Upper lobe of left lung (tissue), 6 donors: ENCODE data around the gene ARNT2. TPM values are rescaled to one million over a fixed set of nuclear protein-coding genes. Genes with fewer than 3 reads are reported as not detected.

Source experiments
- ATAC-seq, 2 donors: fragments of 200-7000 bp; cut with Tn5 transposase; one replicate each; pipeline ENCODE4 v1.9.1; 2022; ENCODE audit warnings: mild to moderate bottlenecking in 2 of 2, moderate library complexity in 2 of 2; ENCODE audit not compliant: low FRiP score in 2 of 2
- DNase-seq, 2 donors: peaks; one replicate each; pipeline ENCODE4 v3.0.0-alpha.2; 2019 to 2020
- H3K27ac ChIP-seq, 4 donors: fragments of 200-600 bp; sonication (generic); one replicate each; pipeline ENCODE4 v1.5.1; 2016 to 2019
- H3K27me3 ChIP-seq, 4 donors: fragments of 200-600 bp; sonication (generic); one replicate each; pipeline ENCODE4 v1.5.1; 2017 to 2019
- H3K36me3 ChIP-seq, 4 donors: fragments of 200-600 bp; sonication (generic); one replicate each; pipeline ENCODE4 v1.5.1; 2016 to 2019
- H3K4me1 ChIP-seq, 4 donors: fragments of 200-600 bp; sonication (generic); one replicate each; pipeline ENCODE4 v1.5.1; 2018 to 2019
- H3K4me3 ChIP-seq, 4 donors: fragments of 200-600 bp; sonication (generic); one replicate each; pipeline ENCODE4 v1.5.1; 2017 to 2019; ENCODE audit warnings: mild to moderate bottlenecking in 2 of 4, moderate library complexity in 1 of 4
- H3K9me3 ChIP-seq, 4 donors: fragments of 200-600 bp; sonication (generic); one replicate each; pipeline ENCODE4 v1.5.1; 2018 to 2019
- CTCF ChIP-seq, 6 experiments: fragments of 450-650 bp in 4 of 6; fragments of 200-600 bp in 2 of 6; sonication (generic) in 2 of 6; IDR thresholded peaks; one replicate each; pipeline ENCODE4 v1.5.1; 2016 to 2019; ENCODE audit warnings: antibody characterized with exemption in 6 of 6
- EP300 ChIP-seq, 4 donors: sonication (generic); formaldehyde crosslinking; IDR thresholded peaks; one replicate each; pipeline ENCODE4 v1.5.1; 2017; ENCODE audit warnings: antibody characterized with exemption in 4 of 4, control low read depth in 2 of 4
- POLR2A ChIP-seq, 4 donors: fragments of 450-650 bp; IDR thresholded peaks; one replicate each; pipeline ENCODE4 v1.5.1; 2016 to 2017; ENCODE audit warnings: antibody characterized with exemption in 4 of 4, mild to moderate bottlenecking in 2 of 4
- POLR2AphosphoS5 ChIP-seq, 2 donors: sonication (generic); formaldehyde crosslinking; IDR thresholded peaks; one replicate each; pipeline ENCODE4 v1.5.1; 2017; ENCODE audit warnings: antibody characterized with exemption in 2 of 2
- WGBS, 2 donors: methylation state at CpG; one replicate each; pipeline ENCODE4 v1.1.5; 2017 to 2018; 5-methylcytosine and 5-hydroxymethylcytosine counted together
- total RNA-seq, 6 donors: library from RNA; depleted of rRNA in 4 of 6; stranded (reverse); fragments of >200 nt in 4 of 6; gene quantifications; one replicate each; pipeline versions ENCODE4 v1.1.0 to v1.2.1, GENCODE V29; 2016 to 2021
- donor health status: DM: no; HTN: no; CAD: no; lungs with moderate emphysema.
- donor health status: DM: no; HTN: yes; CAD: no; lungs with severe emphysema.

The ARNT2 gene
- total RNA-seq, 6 donors from 2014 or later: 4.7 to 26.9 (median 8.4) TPM

- H3K36me3 ChIP-seq: no peaks in the 10 kb centered on the region
- H3K9me3 ChIP-seq: no peaks in the 10 kb centered on the region
- no peak for ATAC-seq
- H3K27me3 ChIP-seq: no peaks in the 10 kb centered on the region
- no peak overlapping the region for H3K4me3 ChIP-seq
- no peak for DNase-seq
- no peak overlapping the region for H3K27ac ChIP-seq
- WGBS, 2 donors: 87 to 88% methylated on average over 3 of the region's 3 CpGs
- H3K4me1 ChIP-seq: peaks cover 0 to 2% (median 0%) of the 10 kb centered on the region in 4 donors
- no peak for TF ChIP-seq EP300 (IDR thresholded peaks at IDR 0.05)
- no peak for TF ChIP-seq POLR2AphosphoS5 (IDR thresholded peaks at IDR 0.05)
- no peak for TF ChIP-seq CTCF (IDR thresholded peaks at IDR 0.05)
- TF ChIP-seq POLR2A (IDR thresholded peaks at IDR 0.05): no peak
Measured at GRCh38 chr15:80471881-80472280, 67.7 kb downstream of the ARNT2 start.

GRCh38 chr15:80473286-80474223 lies 69.4 kb downstream of the ARNT2 start:
- TF ChIP-seq EP300 (IDR thresholded peaks at IDR 0.05) (no peak), CTCF (IDR thresholded peaks at IDR 0.05) (no peak), POLR2A (IDR thresholded peaks at IDR 0.05) (no peak), POLR2AphosphoS5 (IDR thresholded peaks at IDR 0.05) (no peak)
- Histone ChIP-seq H3K9me3 (no peaks in the 10 kb centered on the region), H3K4me1 (peaks cover 0 to 2% (median 0%) of the 10 kb centered on the region in 4 donors), H3K27me3 (no peaks in the 10 kb centered on the region), H3K4me3 (no peak overlapping the region), H3K27ac (no peak overlapping the region), H3K36me3 (no peaks in the 10 kb centered on the region)
- ATAC-seq (no peak), DNase-seq (no peak)
- WGBS, 2 donors: 73 to 77% methylated on average over 8 of the region's 8 CpGs

GRCh38 chr15:80474224-80475215 lies 70.3 kb downstream of the ARNT2 start:
- Histone ChIP-seq H3K36me3 (no peaks in the 10 kb centered on the region), H3K4me1 (peaks cover 0 to 2% (median 0%) of the 10 kb centered on the region in 4 donors), H3K27ac (no peak overlapping the region), H3K9me3 (no peaks in the 10 kb centered on the region), H3K27me3 (no peaks in the 10 kb centered on the region), H3K4me3 (no peak overlapping the region)
- no peak for DNase-seq
- no peak for ATAC-seq
- no peak for TF ChIP-seq CTCF (IDR thresholded peaks at IDR 0.05)
- no peak for TF ChIP-seq EP300 (IDR thresholded peaks at IDR 0.05)
- no peak for TF ChIP-seq POLR2A (IDR thresholded peaks at IDR 0.05)
- no peak for TF ChIP-seq POLR2AphosphoS5 (IDR thresholded peaks at IDR 0.05)
- WGBS, 2 donors: 62 to 75% methylated on average over 9 of the region's 9 CpGs

- H3K4me1 ChIP-seq: peaks cover 0 to 8% (median 0%) of the 10 kb centered on the region in 4 donors
- no peak for ATAC-seq
- WGBS, 2 donors: 94 to 98% methylated on average over 2 of the region's 2 CpGs
- no peaks in the 10 kb centered on the region for H3K27me3 ChIP-seq
- H3K9me3 ChIP-seq: no peaks in the 10 kb centered on the region
- no peak overlapping the region for H3K27ac ChIP-seq
- DNase-seq: no peak
- no peak for TF ChIP-seq POLR2AphosphoS5 (IDR thresholded peaks at IDR 0.05)
- TF ChIP-seq CTCF (IDR thresholded peaks at IDR 0.05): peak in 1 of 6 experiments; percentile 12
- no peak overlapping the region for H3K4me3 ChIP-seq
- H3K36me3 ChIP-seq: no peaks in the 10 kb centered on the region
Measured at GRCh38 chr15:80475572-80475971, 71.4 kb downstream of the ARNT2 start.
